GM21423 (cell line): ENCODE results near the gene SCN8A.

ENCODE experiments used
- ATAC-seq: cut with Tn5 transposase; IDR thresholded peaks from one replicate; pipeline ENCODE4 v1.9.1; 2021; ENCODE audit warnings: mild to moderate bottlenecking, moderate library complexity; ENCODE audit not compliant: unreplicated experiment

The SCN8A gene

GRCh38 chr12:51847643-51848325 lies 256.8 kb downstream of the SCN8A start:
- ATAC-seq: no peak

- no peak for ATAC-seq
These were observed 257.3 kb downstream of the SCN8A start, which contains the start of gene FIGNL2 for GRCh38 chr12:51848326-51848727. TSS of gene FIGNL2 (minus strand) at chr12:51848718. CDS start at chr12:51822413, 26,305 bp downstream.

GRCh38 chr12:51848841-51849735 lies 258.1 kb downstream of the SCN8A start:
- no peak for ATAC-seq

- ATAC-seq: no peak
These were observed 259.3 kb downstream of the SCN8A start for GRCh38 chr12:51850081-51850964.

GRCh38 chr12:51850965-51851299 lies 259.9 kb downstream of the SCN8A start:
- ATAC-seq: no peak

GRCh38 chr12:51851413-51852124 lies 260.5 kb downstream of the SCN8A start:
- no peak for ATAC-seq

- no peak for ATAC-seq
These were observed 261.5 kb downstream of the SCN8A start for GRCh38 chr12:51852404-51853137.

GRCh38 chr12:51855586-51856428 lies 264.8 kb downstream of the SCN8A start:
- ATAC-seq: no peak

GRCh38 chr12:51860986-51861385 lies 270.0 kb downstream of the SCN8A start:
- ATAC-seq: no peak
